Kidney epithelial cell (primary cell): ENCODE results near the gene RBP4. TPM values are rescaled to one million over a fixed set of nuclear protein-coding genes. Genes with fewer than 3 reads are reported as not detected.

Experiments
- DNase-seq: peaks from one replicate; pipeline ENCODE4 v3.0.0-alpha.2; 2010; ENCODE audit warnings: low read depth
- H3K27me3 ChIP-seq: 2 replicates; pipeline ENCODE4 v1.6.0; 2011; ENCODE audit warnings: low read length; ENCODE audit not compliant: control insufficient read depth, insufficient read depth
- H3K36me3 ChIP-seq: 2 replicates; pipeline ENCODE4 v1.5.1; 2011; ENCODE audit warnings: low read length; ENCODE audit not compliant: control insufficient read depth, insufficient read depth
- H3K4me3 ChIP-seq: 2 replicates; pipeline ENCODE4 v1.5.1; 2011; ENCODE audit warnings: low read depth, mild to moderate bottlenecking, control low read depth, low read length
- CTCF ChIP-seq: IDR thresholded peaks from 2 replicates; pipeline ENCODE4 v1.5.1; 2011; ENCODE audit warnings: mild to moderate bottlenecking, moderate library complexity, low read length, control low read depth, inconsistent platforms; ENCODE audit not compliant: insufficient read depth, poor library complexity, severe bottlenecking
- total RNA-seq: library from RNA; depleted of rRNA; stranded (reverse); fragments of >200 nt; gene quantifications from 2 replicates; pipeline ENCODE4 v1.2.3, GENCODE V29; 2015

Gene RBP4
- total RNA-seq, 1 donor from 2014 or later, result not detected

- no peak for TF ChIP-seq CTCF
- H3K4me3 ChIP-seq, result no peak overlapping the region
- no peaks in the 10 kb centered on the region for H3K27me3 ChIP-seq
- no peak for DNase-seq
- no peaks in the 10 kb centered on the region for H3K36me3 ChIP-seq
Observed at GRCh38 chr10:93622942-93623341, 21.9 kb upstream of the RBP4 start.

DNA sequence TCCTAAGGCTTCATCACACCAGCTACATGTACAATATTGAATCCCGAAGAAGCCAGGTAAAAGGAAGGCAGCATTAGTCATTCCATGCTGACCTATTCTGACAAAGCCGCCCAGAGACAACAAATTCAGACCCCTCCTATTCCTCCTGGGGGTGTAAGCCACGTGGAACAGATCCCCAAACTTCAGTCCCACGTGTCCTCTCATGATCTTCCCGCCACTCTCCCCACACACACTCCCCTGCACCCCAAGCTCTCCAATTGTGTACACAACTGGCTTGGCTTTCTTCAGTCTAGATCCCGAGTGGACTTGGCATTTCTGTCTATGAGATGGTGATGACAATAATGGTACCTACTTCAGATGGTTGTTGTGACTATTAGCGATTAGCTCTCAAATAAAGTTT, 19.9 kb upstream of the RBP4 start:
- no peak for DNase-seq
- no peaks in the 10 kb centered on the region for H3K36me3 ChIP-seq
- no peak for TF ChIP-seq CTCF
- H3K27me3 ChIP-seq, result no peaks in the 10 kb centered on the region
- H3K4me3 ChIP-seq, result no peak overlapping the region

DNA sequence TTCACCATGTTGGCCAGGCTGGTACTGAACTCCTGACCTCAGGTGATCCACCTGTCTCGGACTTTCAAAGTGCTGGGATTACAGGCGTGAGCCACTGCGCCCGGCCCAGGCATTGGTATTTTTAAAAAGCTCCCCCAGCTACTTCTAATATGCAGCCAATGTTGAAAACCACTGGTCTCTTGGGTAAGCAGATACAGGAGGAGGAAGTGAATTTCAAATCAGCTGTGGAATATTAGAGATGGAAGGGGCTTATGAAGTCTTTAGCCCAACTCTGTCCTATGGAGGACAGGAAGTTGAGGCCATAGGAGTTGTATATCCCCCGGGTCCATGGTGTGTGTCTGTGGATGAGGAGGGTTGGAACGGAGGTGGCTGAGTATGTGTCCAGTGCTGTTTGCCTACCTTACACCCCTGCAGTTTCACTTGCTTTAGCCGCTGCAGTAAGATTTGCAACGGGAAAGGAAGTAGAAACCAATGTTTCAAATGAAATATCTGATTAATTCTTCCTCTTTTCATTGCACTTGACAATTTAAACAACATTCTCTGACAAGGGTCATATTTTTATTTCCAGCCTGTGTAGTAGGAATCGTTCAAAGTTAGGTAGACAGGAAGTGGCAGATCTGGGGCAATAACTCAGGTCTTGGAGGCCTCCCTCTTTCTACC, 14.7 kb upstream of the RBP4 start:
- no peak overlapping the region for H3K4me3 ChIP-seq
- no peak for DNase-seq
- no peak for TF ChIP-seq CTCF
- no peaks in the 10 kb centered on the region for H3K36me3 ChIP-seq
- H3K27me3 ChIP-seq, result peaks cover 5% of the 10 kb centered on the region

DNA sequence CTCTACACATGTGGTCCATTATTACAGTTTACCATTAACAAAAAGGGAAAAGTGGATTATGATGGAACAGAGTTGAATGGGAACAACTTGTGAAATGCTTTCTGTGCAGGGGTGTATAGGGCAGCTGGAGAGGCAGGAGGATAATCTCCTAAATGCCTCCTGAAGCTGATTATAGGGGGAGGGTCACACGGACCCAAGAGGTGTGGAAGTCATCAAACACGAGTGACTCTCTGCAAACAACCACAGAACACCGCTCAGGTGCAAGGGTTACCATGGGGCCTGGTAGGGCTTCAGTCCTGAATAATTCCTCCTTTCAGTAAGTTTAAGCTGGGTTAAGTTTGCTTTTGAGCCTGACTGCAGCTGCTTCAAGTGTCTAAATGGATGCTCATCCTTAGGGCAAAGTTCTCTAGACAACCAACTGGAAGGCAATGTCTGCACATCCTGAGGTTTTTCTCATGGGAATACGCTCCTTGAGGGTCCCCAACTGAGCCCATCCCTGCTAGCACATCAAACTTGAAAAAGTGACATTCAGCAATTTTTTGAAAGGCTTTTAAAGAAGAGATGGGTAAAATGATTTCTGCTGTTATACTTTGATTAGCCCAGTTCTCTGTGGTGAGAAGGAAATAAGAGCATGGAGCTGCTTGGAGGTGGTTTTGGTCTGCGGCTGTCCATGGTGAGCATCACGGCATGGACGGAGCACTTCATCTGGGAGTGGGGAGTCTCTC, 13.2 kb upstream of the RBP4 start:
- no peak for TF ChIP-seq CTCF
- no peaks in the 10 kb centered on the region for H3K36me3 ChIP-seq
- DNase-seq, result no peak
- H3K4me3 ChIP-seq, result no peak overlapping the region
- H3K27me3 ChIP-seq, result peaks cover 5% of the 10 kb centered on the region

GRCh38 chr10:93613126-93613525, 12.1 kb upstream of the RBP4 start:
- no peak overlapping the region for H3K4me3 ChIP-seq
- no peaks in the 10 kb centered on the region for H3K36me3 ChIP-seq
- DNase-seq, result no peak
- no peak for TF ChIP-seq CTCF
- peaks cover 5% of the 10 kb centered on the region for H3K27me3 ChIP-seq
